Spinal cord (tissue), 10 donors: ENCODE data around the gene SOX10. TPM values are rescaled to one million over a fixed set of nuclear protein-coding genes. Genes with fewer than 3 reads are reported as not detected.

Source experiments
- DNase-seq, 6 donors: peaks; one replicate each; pipeline versions ENCODE4 v3.0.0 to v3.0.0-alpha.2; 2013 to 2015; ENCODE audit warnings: low spot score in 6 of 6, low read depth in 4 of 6
- H3K27ac ChIP-seq: one replicate; pipeline ENCODE4 v1.5.1; 2013; ENCODE audit warnings: low read depth, low read length, control low read depth
- H3K27me3 ChIP-seq: one replicate; pipeline ENCODE4 v1.6.1; 2013; ENCODE audit warnings: low read length; ENCODE audit not compliant: control insufficient read depth, insufficient read depth
- H3K36me3 ChIP-seq: one replicate; pipeline ENCODE4 v1.6.1; 2013; ENCODE audit warnings: low read length; ENCODE audit not compliant: control insufficient read depth, insufficient read depth
- H3K4me1 ChIP-seq: one replicate; pipeline ENCODE4 v1.6.1; 2013; ENCODE audit warnings: low read length; ENCODE audit not compliant: control insufficient read depth, insufficient read depth
- H3K4me3 ChIP-seq: one replicate; pipeline ENCODE4 v1.5.1; 2013; ENCODE audit warnings: low read depth, low read length, control low read depth
- H3K9me3 ChIP-seq: one replicate; pipeline ENCODE4 v1.6.1; 2013; ENCODE audit warnings: low read length; ENCODE audit not compliant: control insufficient read depth, insufficient read depth
- WGBS: methylation state at CpG from one replicate; pipeline ENCODE4 v1.1.5; 2013; ENCODE audit warnings: missing lambda C conversion rate; ENCODE audit not compliant: insufficient coverage; 5-methylcytosine and 5-hydroxymethylcytosine counted together
- polyA plus RNA-seq, 2 donors: library from polyadenylated mRNA; unstranded; fragments of 120-200 nt; gene quantifications; one replicate each; pipeline ENCODE4 v1.2.1, GENCODE V29; 2013; ENCODE audit not compliant: insufficient read length in 2 of 2
- total RNA-seq, 2 donors: library from RNA; depleted of rRNA in 1 of 2; stranded (reverse); fragments of 120-200 nt in 1 of 2; fragments of >200 nt in 1 of 2; gene quantifications; one replicate each; pipeline versions ENCODE4 v1.2.3 to v1.2.4, GENCODE V29; 2013 to 2014
- donor health status: healthy.

SOX10 gene
- total and polyA plus RNA-seq, 4 donors, result 28.8 to 304 (median 152) TPM

DNA sequence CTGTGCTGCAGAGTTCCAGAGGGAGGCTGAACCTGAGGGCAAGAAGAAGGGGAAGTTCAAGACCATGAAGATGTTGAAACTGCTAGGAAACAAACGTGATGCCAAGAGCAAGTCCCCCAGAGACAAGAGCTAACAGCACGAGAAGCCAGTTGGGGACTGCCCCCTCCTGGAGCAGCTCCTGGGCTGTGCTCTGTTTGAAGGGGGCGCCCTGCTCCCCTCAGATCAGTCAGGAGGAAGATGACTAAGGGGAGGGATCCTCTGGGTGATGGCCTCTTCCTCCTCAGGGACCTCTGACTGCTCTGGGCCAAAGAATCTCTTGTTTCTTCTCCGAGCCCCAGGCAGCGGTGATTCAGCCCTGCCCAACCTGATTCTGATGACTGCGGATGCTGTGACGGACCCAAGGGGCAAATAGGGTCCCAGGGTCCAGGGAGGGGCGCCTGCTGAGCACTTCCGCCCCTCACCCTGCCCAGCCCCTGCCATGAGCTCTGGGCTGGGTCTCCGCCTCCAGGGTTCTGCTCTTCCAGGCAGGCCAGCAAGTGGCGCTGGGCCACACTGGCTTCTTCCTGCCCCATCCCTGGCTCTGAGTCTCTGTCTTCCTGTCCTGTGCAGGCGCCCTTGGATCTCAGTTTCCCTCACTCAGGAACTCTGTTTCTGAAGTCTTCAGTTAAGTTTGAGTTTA, 43.5 kb downstream of the SOX10 start:
- no peak overlapping the region for H3K27ac ChIP-seq
- no peak for DNase-seq
- H3K4me1 ChIP-seq, result no peaks in the 10 kb centered on the region
- H3K36me3 ChIP-seq, result peaks cover 80% of the 10 kb centered on the region
- no peak overlapping the region for H3K4me3 ChIP-seq
- H3K9me3 ChIP-seq, result no peaks in the 10 kb centered on the region
- 68% methylated on average over 11 of the region's 12 CpGs for WGBS
- no peaks in the 10 kb centered on the region for H3K27me3 ChIP-seq

DNA sequence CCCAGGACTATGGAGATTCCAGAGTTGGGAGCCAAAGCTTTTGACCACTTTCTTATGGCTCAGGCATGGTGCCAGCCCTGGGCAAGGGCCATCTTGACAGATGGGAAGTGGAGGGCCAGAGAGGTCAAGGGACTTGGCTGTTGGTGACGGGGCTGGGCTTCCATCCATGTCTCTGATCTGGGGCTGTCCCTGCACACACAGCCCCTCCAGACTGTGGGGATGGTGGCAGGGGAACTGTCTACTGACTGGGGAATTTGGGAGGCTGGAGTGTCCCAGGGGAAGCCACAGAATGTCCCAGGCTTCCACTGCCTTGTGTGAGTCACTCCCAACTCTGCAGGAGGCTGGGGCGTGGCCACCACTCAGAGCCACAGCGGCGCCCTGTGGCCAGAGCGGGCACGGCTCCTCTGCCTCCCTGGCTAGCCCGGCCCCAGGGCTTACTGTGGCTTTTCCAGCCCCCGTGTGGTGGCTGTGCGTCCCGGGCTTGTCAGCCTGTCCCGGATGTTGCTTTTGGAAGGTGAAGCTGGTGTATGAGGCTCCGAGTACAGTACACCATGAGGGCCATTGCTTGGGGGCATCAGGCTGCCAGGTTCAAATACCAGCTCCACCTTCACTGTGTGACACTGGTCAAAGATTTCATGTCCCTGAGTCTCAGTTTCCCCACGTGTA, 50.5 kb downstream of the SOX10 start:
- peak overlapping the region; percentile 57 for H3K27ac ChIP-seq
- no peaks in the 10 kb centered on the region for H3K9me3 ChIP-seq
- no peaks in the 10 kb centered on the region for H3K27me3 ChIP-seq
- H3K4me3 ChIP-seq, result no peak overlapping the region
- DNase-seq, result peak; percentile 19 to 88 (median 54)
- peaks cover 16% of the 10 kb centered on the region for H3K4me1 ChIP-seq
- peaks cover 88% of the 10 kb centered on the region for H3K36me3 ChIP-seq
- WGBS, result 5% methylated on average over 10 of the region's 13 CpGs

DNA sequence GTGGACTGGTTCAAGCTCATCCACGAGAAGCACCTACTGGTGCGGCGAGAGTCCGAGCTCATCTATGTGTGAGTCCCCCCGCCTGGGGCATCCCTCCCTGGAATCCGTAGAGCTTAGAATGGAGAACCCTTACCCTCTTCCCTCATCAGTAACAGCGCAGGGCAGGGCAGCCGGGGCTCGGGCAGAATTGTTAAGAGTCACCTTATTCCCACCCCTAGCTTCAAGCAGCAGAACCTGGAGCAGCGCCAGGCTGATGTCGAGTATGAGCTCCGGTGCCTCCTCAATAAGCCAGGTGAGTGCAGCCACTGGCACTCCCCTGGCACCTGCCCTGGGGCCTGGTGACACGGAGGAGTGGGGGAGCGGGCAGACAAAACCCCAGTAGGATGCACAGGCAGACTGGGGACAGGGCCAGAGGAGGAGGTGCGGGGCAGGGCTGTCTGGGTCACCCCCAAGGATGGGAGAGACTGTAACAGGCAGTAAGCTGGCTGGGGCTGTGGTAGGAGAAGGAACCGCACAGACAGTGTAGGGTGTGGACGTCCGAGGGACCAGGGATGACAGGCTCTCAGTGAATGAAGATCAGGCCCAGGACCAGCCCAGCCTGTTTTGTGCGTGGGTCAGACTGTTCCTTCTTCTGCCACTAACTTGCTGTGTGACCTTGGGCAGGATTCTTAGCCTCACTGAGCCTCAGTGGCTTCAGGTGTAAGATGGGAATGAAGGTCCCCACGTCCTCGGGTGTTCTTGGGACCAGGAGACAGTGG, 51.4 kb downstream of the SOX10 start:
- no peaks in the 10 kb centered on the region for H3K9me3 ChIP-seq
- 86% methylated on average over 21 of the region's 21 CpGs for WGBS
- no peak for DNase-seq
- H3K4me1 ChIP-seq, result peaks cover 16% of the 10 kb centered on the region
- H3K27me3 ChIP-seq, result no peaks in the 10 kb centered on the region
- H3K4me3 ChIP-seq, result no peak overlapping the region
- peaks cover 90% of the 10 kb centered on the region for H3K36me3 ChIP-seq
- peak overlapping the region; percentile 57 for H3K27ac ChIP-seq

DNA sequence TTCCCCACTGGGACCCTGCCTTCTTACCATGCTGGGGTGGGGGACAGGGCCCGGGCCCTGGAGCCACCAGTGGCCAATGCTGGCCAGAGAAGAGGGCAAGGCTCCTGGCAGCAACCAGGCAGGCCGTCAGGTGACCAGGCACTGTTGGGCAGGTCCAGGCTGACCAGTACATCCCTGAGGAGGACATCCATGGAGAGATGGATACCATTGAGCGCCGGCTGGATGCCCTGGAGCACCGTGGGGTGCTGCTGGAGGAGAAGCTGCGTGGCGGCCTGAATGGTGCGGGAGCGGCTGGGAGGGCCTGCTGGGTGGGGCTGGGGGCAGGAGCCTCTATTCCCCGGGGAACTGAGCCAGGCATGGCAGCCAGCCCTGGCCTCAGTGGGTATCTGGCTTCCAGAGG, 52.0 kb downstream of the SOX10 start:
- WGBS, result 89% methylated on average over 10 of the region's 10 CpGs
- peaks cover 16% of the 10 kb centered on the region for H3K4me1 ChIP-seq
- H3K27me3 ChIP-seq, result no peaks in the 10 kb centered on the region
- H3K9me3 ChIP-seq, result no peaks in the 10 kb centered on the region
- H3K4me3 ChIP-seq, result no peak overlapping the region
- H3K36me3 ChIP-seq, result peaks cover 90% of the 10 kb centered on the region
- DNase-seq, result no peak
- H3K27ac ChIP-seq, result no peak overlapping the region

DNA sequence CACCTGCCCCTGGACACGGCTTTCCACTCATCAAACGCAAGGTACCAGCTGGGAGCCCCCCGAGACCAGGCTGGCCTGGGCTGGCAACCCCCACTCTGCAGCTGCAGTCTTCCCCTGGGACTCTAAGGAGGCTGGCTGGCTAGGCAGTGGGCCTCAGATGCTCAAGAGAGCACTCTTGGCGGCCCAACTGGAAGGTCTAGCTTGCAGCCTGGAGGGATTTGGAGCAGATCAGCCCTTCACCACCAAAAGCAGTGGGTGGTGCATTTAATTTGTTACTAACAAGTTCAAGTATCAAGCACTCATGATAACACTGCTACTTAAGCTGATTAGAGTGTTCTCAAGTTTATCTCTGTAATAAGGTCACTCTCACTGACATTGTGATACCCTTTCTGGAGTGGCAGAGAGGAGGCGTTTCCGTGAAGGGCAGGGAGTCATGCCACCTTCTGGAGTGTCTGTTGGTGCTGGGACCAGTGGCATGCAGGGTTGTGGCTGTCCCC, 52.4 kb downstream of the SOX10 start:
- peaks cover 16% of the 10 kb centered on the region for H3K4me1 ChIP-seq
- no peak overlapping the region for H3K4me3 ChIP-seq
- DNase-seq, result no peak
- H3K27ac ChIP-seq, result no peak overlapping the region
- WGBS, result 75% methylated on average over 5 of the region's 6 CpGs
- H3K9me3 ChIP-seq, result no peaks in the 10 kb centered on the region
- H3K36me3 ChIP-seq, result peaks cover 90% of the 10 kb centered on the region
- H3K27me3 ChIP-seq, result no peaks in the 10 kb centered on the region

DNA sequence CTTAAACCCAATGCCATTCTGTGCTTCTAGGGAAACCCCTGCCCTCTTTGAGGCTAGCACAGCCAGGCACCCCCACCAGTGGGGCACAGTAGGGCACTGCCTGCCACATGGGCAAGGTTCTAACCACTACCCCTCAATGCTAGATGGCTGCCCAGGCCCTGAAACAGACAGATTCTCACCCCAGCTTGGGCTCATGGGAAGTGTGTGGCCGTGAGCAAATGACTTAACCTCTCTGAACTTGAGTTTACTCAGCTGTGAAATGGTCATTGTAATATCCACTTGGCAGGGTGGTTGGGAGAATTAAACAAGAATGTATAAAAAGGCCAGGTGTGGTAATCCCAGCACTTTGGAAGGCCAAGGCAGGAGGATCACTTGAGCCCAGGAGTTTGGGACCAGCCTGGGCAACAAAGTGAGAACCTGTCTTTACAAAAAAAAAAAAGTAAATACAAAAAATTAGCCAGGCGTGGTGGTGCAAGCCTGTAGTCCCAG, 53.4 kb downstream of the SOX10 start:
- DNase-seq, result no peak
- H3K4me1 ChIP-seq, result peaks cover 16% of the 10 kb centered on the region
- 75% methylated on average over 2 of the region's 2 CpGs for WGBS
- no peak overlapping the region for H3K4me3 ChIP-seq
- peaks cover 90% of the 10 kb centered on the region for H3K36me3 ChIP-seq
- no peaks in the 10 kb centered on the region for H3K9me3 ChIP-seq
- H3K27ac ChIP-seq, result no peak overlapping the region
- no peaks in the 10 kb centered on the region for H3K27me3 ChIP-seq

DNA sequence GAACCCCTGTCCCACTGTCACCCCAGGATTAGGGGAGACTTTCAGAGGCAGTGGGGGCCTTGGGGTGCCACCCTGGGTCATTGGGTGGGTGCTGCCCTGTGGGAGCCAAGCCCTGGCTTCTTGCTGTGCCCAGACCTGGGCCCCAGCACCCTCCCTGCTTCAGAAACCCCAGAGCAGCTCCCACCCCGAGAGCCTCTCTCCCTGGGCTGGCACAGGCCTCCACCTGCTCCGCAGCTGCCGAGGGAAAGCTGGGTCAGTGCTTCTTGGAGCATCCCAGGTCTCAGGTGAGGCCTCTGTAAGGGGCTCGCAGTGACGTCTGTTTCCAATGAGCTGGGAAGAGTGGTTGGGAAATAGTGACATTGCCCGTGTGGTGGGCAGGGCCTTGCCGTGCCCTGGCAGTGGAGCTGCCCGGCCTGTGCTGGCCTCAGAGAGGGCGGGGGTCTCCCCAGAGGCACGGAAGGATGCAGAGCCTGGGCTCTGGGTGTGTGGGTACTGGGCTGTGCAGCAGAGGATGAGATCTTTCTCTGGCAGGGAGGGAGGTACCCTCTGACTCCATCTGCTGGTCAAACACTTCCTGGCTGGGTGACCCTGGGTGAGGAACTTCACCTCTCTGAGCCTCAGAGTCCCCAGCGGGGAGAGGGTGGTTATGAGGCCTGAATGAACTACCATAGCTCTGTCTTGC, 53.9 kb downstream of the SOX10 start:
- WGBS, result 80% methylated on average over 10 of the region's 11 CpGs
- Histone ChIP-seq H3K4me3 (no peak overlapping the region), H3K36me3 (peaks cover 91% of the 10 kb centered on the region), H3K27ac (no peak overlapping the region), H3K4me1 (peaks cover 16% of the 10 kb centered on the region), H3K9me3 (no peaks in the 10 kb centered on the region), H3K27me3 (no peaks in the 10 kb centered on the region)
- DNase-seq, result no peak

DNA sequence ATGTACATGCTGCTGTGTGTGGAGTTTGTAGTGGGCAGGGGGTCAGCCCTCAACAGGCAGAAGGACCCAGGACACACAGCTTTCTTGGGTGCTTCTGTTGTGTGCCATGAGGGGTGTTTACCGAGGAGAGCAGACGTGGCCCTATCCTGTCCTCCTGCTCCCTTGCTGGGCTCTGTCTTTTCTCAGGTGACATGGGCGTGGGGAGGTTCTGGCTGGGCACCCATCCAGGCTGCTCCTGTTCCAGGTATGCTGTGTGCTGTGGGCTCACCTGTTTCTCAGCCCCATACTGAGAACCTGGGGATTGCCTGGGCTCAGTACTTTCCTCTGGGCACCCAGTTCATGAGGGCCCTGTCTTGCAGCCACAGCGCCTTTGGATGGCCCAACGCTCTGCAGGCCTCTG, 55.0 kb downstream of the SOX10 start:
- Histone ChIP-seq H3K27ac (no peak overlapping the region), H3K9me3 (no peaks in the 10 kb centered on the region), H3K36me3 (peaks cover 96% of the 10 kb centered on the region), H3K4me1 (peaks cover 15% of the 10 kb centered on the region), H3K27me3 (no peaks in the 10 kb centered on the region), H3K4me3 (no peak overlapping the region)
- DNase-seq, result no peak
- 96% methylated on average over 5 of the region's 5 CpGs for WGBS

DNA sequence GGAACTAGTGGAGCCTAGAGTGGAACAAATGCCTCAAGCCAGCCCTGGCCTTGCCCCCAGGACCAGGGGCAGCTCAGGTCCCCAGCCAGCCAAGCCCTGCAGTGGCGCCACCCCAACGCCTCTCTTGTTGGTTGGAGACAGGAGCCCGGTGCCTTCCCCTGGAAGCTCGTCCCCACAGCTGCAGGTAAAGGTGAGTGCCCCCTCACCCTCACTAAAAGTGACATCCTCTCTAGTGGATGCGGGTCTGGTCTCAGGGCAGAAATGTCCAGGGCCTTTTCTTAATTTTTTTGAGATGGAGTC, 56.8 kb downstream of the SOX10 start:
- Histone ChIP-seq H3K4me1 (no peaks in the 10 kb centered on the region), H3K4me3 (no peak overlapping the region), H3K27me3 (no peaks in the 10 kb centered on the region), H3K9me3 (no peaks in the 10 kb centered on the region), H3K27ac (no peak overlapping the region), H3K36me3 (peaks cover 96% of the 10 kb centered on the region)
- 91% methylated on average over 5 of the region's 5 CpGs for WGBS
- DNase-seq, result no peak
